Loucy (cell line): ENCODE results near the gene RHEBL1.

Source experiments
- H2AFZ ChIP-seq: fragments of 200-600 bp; sonication (generic); 2 replicates; pipeline ENCODE4 v1.6.0; 2016; ENCODE audit warnings: antibody characterized with exemption, mild to moderate bottlenecking, low read length, moderate library complexity
- H3F3A ChIP-seq: fragments of 200-600 bp; 2 replicates; pipeline ENCODE4 v1.6.0; 2016; ENCODE audit warnings: antibody characterized with exemption, low read depth, mild to moderate bottlenecking
- H3K27me3 ChIP-seq: fragments of 200-600 bp; sonication (generic); 2 replicates; pipeline ENCODE4 v1.6.1; 2014; ENCODE audit warnings: low read length, mild to moderate bottlenecking; ENCODE audit not compliant: insufficient read depth, poor library complexity, severe bottlenecking
- H3K36me3 ChIP-seq: fragments of 200-600 bp; sonication (generic); 2 replicates; pipeline ENCODE4 v1.6.1; 2016; ENCODE audit warnings: low read length; ENCODE audit not compliant: insufficient read depth
- H3K4me1 ChIP-seq: fragments of 200-600 bp; sonication (generic); 2 replicates; pipeline ENCODE4 v1.5.1; 2014; ENCODE audit warnings: low read length, mild to moderate bottlenecking; ENCODE audit not compliant: insufficient read depth, poor library complexity, severe bottlenecking
- H3K4me2 ChIP-seq: fragments of 200-600 bp; sonication (generic); 2 replicates; pipeline ENCODE4 v1.6.0; 2014; ENCODE audit warnings: antibody characterized with exemption, low read length, low read depth, mild to moderate bottlenecking; ENCODE audit not compliant: poor library complexity, severe bottlenecking
- H3K4me3 ChIP-seq: fragments of 200-600 bp; sonication (generic); 2 replicates; pipeline ENCODE4 v1.5.1; 2014; ENCODE audit warnings: low read length, mild to moderate bottlenecking, mixed read lengths; ENCODE audit not compliant: poor library complexity, severe bottlenecking
- H3K79me2 ChIP-seq: fragments of 200-600 bp; sonication (generic); 2 replicates; pipeline ENCODE4 v1.6.1; 2014; ENCODE audit warnings: low read length; ENCODE audit not compliant: insufficient read depth
- H3K9ac ChIP-seq: fragments of 200-600 bp; sonication (generic); 2 replicates; pipeline ENCODE4 v1.6.0; 2014; ENCODE audit warnings: mild to moderate bottlenecking, low read depth, low read length, moderate library complexity; ENCODE audit not compliant: poor library complexity, severe bottlenecking
- H3K9me2 ChIP-seq: fragments of 200-600 bp; sonication (generic); replicated peaks from 2 replicates; pipeline ENCODE4 v1.6.1; 2016; ENCODE audit warnings: low read depth, low read length, mixed read lengths
- H3K9me3 ChIP-seq: fragments of 200-600 bp; sonication (generic); 2 replicates; pipeline ENCODE4 v1.6.1; 2014; ENCODE audit warnings: mild to moderate bottlenecking, antibody characterized with exemption, low read length, low read depth; ENCODE audit not compliant: insufficient read depth
- H4K20me1 ChIP-seq: fragments of 200-600 bp; sonication (generic); 2 replicates; pipeline ENCODE4 v1.6.0; 2014; ENCODE audit warnings: antibody characterized with exemption, low read length, mild to moderate bottlenecking; ENCODE audit not compliant: insufficient read depth, poor library complexity, severe bottlenecking
- EZH2phosphoT487 ChIP-seq: fragments of 200-600 bp; IDR thresholded peaks from 2 replicates; pipeline ENCODE4 v1.6.1; 2018; ENCODE audit warnings: antibody characterized with exemption, mild to moderate bottlenecking, moderate library complexity, borderline replicate concordance
- TF ChIP-seq, protein P1 (sequence below): fragments of 200-600 bp; sonication (generic); conservative IDR thresholded peaks from 2 replicates; pipeline ENCODE4 v1.5.1; 2014; ENCODE audit warnings: mild to moderate bottlenecking, antibody characterized with exemption, low read length

The RHEBL1 gene

GRCh38 chr12:49026678-49027480 lies 42.9 kb downstream of the RHEBL1 start:
- Histone ChIP-seq H3K9ac (no peak overlapping the region), H3K4me3 (no peak overlapping the region), H3K79me2 (no peaks in the 10 kb centered on the region), H2AFZ (no peak overlapping the region), H3K27me3 (no peaks in the 10 kb centered on the region), H3K4me2 (no peak overlapping the region), H3K4me1 (no peaks in the 10 kb centered on the region), H3F3A (no peaks in the 10 kb centered on the region), H3K9me2 (no peaks in the 10 kb centered on the region), H4K20me1 (no peaks in the 10 kb centered on the region), H3K9me3 (no peaks in the 10 kb centered on the region), H3K36me3 (peaks cover 79% of the 10 kb centered on the region; the same call in 1 of the 2 replicates)
- TF ChIP-seq, protein P1, sequence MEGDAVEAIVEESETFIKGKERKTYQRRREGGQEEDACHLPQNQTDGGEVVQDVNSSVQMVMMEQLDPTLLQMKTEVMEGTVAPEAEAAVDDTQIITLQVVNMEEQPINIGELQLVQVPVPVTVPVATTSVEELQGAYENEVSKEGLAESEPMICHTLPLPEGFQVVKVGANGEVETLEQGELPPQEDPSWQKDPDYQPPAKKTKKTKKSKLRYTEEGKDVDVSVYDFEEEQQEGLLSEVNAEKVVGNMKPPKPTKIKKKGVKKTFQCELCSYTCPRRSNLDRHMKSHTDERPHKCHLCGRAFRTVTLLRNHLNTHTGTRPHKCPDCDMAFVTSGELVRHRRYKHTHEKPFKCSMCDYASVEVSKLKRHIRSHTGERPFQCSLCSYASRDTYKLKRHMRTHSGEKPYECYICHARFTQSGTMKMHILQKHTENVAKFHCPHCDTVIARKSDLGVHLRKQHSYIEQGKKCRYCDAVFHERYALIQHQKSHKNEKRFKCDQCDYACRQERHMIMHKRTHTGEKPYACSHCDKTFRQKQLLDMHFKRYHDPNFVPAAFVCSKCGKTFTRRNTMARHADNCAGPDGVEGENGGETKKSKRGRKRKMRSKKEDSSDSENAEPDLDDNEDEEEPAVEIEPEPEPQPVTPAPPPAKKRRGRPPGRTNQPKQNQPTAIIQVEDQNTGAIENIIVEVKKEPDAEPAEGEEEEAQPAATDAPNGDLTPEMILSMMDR = no peak
- no peak for TF ChIP-seq EZH2phosphoT487

DNA sequence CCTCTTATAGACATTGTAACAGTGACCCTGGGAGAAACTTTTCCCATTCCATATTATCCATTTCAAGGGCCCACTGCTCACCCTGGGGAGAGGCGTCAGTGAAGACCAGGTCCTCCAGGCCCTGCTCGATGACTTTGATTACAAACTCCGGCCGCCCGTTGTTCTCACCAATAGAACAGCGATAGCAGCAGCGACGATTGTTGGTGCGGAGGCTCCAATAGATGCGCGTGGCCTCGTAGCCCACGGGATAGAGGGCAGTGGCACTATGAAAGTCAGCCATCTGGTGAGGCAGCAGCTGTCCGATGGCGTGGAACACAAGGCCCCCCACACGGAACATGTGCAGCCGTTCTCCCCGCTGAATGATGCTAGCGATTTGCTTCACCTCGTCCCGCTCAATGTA lies 43.7 kb downstream of the RHEBL1 start:
- H3F3A ChIP-seq = no peaks in the 10 kb centered on the region
- TF ChIP-seq, protein P1 = no peak
- TF ChIP-seq EZH2phosphoT487 = no peak
- H3K36me3 ChIP-seq = peaks cover 79% of the 10 kb centered on the region; the same call in 1 of the 2 replicates
- no peaks in the 10 kb centered on the region for H3K79me2 ChIP-seq
- no peak overlapping the region for H2AFZ ChIP-seq
- H3K4me3 ChIP-seq = no peak overlapping the region
- H3K27me3 ChIP-seq = no peaks in the 10 kb centered on the region
- H3K4me1 ChIP-seq = no peaks in the 10 kb centered on the region
- H3K9me2 ChIP-seq = no peaks in the 10 kb centered on the region
- H3K4me2 ChIP-seq = no peak overlapping the region
- H4K20me1 ChIP-seq = no peaks in the 10 kb centered on the region
- no peaks in the 10 kb centered on the region for H3K9me3 ChIP-seq
- H3K9ac ChIP-seq = no peak overlapping the region

- no peak overlapping the region for H3K9ac ChIP-seq
- H3K4me2 ChIP-seq = no peak overlapping the region
- no peak overlapping the region for H3K4me3 ChIP-seq
- no peaks in the 10 kb centered on the region for H3K9me3 ChIP-seq
- no peaks in the 10 kb centered on the region for H3K4me1 ChIP-seq
- no peaks in the 10 kb centered on the region for H3F3A ChIP-seq
- H3K27me3 ChIP-seq = no peaks in the 10 kb centered on the region
- TF ChIP-seq EZH2phosphoT487 = no peak
- TF ChIP-seq, protein P1 = no peak
- no peaks in the 10 kb centered on the region for H4K20me1 ChIP-seq
- H3K36me3 ChIP-seq = peaks cover 74% of the 10 kb centered on the region; the same call in 1 of the 2 replicates
- no peaks in the 10 kb centered on the region for H3K9me2 ChIP-seq
- no peak overlapping the region for H2AFZ ChIP-seq
- H3K79me2 ChIP-seq = no peaks in the 10 kb centered on the region
These were observed 44.3 kb downstream of the RHEBL1 start for GRCh38 chr12:49025463-49025862.
